Thyroid gland (tissue), 4 donors: ENCODE results near the gene TNFAIP1. TPM values are rescaled to one million over a fixed set of nuclear protein-coding genes. Genes with fewer than 3 reads are reported as not detected.

ENCODE experiments used
- DNase-seq, 2 donors: peaks; one replicate each; pipeline ENCODE4 v3.0.0-alpha.2; 2019
- H3K27ac ChIP-seq, 3 donors: fragments of 200-600 bp; sonication (generic); 1 replicate in 2 of 3; 2 replicates in 1 of 3; pipeline ENCODE4 v1.5.1; 2016 to 2019; ENCODE audit warnings: mild to moderate bottlenecking in 1 of 3, moderate library complexity in 1 of 3
- H3K27me3 ChIP-seq: fragments of 200-600 bp; sonication (generic); one replicate; pipeline ENCODE4 v1.5.1; 2019
- H3K36me3 ChIP-seq, 2 donors: fragments of 200-600 bp; sonication (generic); one replicate each; pipeline ENCODE4 v1.5.1; 2016 to 2019
- H3K4me1 ChIP-seq, 2 donors: fragments of 200-600 bp; sonication (generic); one replicate each; pipeline ENCODE4 v1.5.1; 2017 to 2019
- H3K4me3 ChIP-seq, 3 donors: fragments of 200-600 bp; sonication (generic); replicated peaks in 1 of 3; 1 replicate in 2 of 3; 2 replicates in 1 of 3; pipeline ENCODE4 v1.5.1; 2016; ENCODE audit warnings: mild to moderate bottlenecking in 1 of 3
- H3K9me3 ChIP-seq: fragments of 200-600 bp; sonication (generic); one replicate; pipeline ENCODE4 v1.5.1; 2017
- POLR2A ChIP-seq, 2 donors: fragments of 450-650 bp; IDR thresholded peaks; one replicate each; pipeline ENCODE4 v1.6.1; 2017; ENCODE audit warnings: antibody characterized with exemption in 2 of 2, mild to moderate bottlenecking in 2 of 2, moderate library complexity in 1 of 2
- WGBS, 2 donors: methylation state at CpG; one replicate each; pipeline ENCODE4 v1.1.5; 2017; 5-methylcytosine and 5-hydroxymethylcytosine counted together
- intact Hi-C: fragments of 100-400 bp; cut with DNase I; formaldehyde crosslinking; loops from one replicate; pipeline ENCODE4 v1.15.1; 2023
- total RNA-seq, 4 donors: library from RNA; depleted of rRNA; stranded (reverse); fragments of >200 nt; gene quantifications; one replicate each; pipeline ENCODE4 v1.2.3, GENCODE V29; 2016
- TF ChIP-seq, protein P1 (sequence below), 6 experiments: fragments of 200-600 bp in 3 of 6; fragments of 450-650 bp in 3 of 6; sonication (generic) in 3 of 6; IDR thresholded peaks; one replicate each; pipeline ENCODE4 v1.5.1; 2016 to 2019; ENCODE audit warnings: antibody characterized with exemption in 6 of 6, mild to moderate bottlenecking in 2 of 6, inconsistent platforms in 1 of 6, moderate library complexity in 1 of 6

Gene TNFAIP1
- total RNA-seq, 4 donors from 2014 or later = 28.4 to 36.9 (median 35.8) TPM

DNA sequence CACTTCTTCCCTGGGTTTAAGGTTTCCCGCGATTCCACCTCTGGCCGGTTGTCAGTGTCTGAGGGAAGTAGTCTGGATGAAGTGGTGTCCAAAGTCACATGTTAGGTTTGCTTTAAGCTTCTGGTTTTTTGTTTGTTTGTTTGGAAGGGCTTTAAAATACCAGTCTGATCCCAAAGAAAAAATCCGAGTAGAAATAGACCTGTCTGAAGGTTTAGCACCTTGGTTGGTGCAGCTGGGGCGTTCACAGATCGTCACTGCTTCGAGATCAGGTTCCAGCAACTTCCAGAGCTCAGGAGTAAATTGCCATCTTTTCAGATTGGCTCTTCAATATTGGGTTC lies 16.0 kb upstream of the TNFAIP1 start:
- WGBS, 2 donors = 3 to 5% methylated on average over 7 of the region's 7 CpGs
- Histone ChIP-seq H3K36me3 (no peaks in the 10 kb centered on the region), H3K27me3 (no peaks in the 10 kb centered on the region), H3K4me1 (peaks cover 12 to 16% of the 10 kb centered on the region in 2 donors), H3K27ac (no peak overlapping the region), H3K4me3 (peak overlapping the region; percentile 20 to 56 (median 23)), H3K9me3 (no peaks in the 10 kb centered on the region)
- intact Hi-C loops = no loop called here
- no peak for DNase-seq
- TF ChIP-seq POLR2A (IDR thresholded peaks at IDR 0.05) = no peak
- TF ChIP-seq, protein P1, sequence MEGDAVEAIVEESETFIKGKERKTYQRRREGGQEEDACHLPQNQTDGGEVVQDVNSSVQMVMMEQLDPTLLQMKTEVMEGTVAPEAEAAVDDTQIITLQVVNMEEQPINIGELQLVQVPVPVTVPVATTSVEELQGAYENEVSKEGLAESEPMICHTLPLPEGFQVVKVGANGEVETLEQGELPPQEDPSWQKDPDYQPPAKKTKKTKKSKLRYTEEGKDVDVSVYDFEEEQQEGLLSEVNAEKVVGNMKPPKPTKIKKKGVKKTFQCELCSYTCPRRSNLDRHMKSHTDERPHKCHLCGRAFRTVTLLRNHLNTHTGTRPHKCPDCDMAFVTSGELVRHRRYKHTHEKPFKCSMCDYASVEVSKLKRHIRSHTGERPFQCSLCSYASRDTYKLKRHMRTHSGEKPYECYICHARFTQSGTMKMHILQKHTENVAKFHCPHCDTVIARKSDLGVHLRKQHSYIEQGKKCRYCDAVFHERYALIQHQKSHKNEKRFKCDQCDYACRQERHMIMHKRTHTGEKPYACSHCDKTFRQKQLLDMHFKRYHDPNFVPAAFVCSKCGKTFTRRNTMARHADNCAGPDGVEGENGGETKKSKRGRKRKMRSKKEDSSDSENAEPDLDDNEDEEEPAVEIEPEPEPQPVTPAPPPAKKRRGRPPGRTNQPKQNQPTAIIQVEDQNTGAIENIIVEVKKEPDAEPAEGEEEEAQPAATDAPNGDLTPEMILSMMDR (IDR thresholded peaks at IDR 0.05) = no peak

DNA sequence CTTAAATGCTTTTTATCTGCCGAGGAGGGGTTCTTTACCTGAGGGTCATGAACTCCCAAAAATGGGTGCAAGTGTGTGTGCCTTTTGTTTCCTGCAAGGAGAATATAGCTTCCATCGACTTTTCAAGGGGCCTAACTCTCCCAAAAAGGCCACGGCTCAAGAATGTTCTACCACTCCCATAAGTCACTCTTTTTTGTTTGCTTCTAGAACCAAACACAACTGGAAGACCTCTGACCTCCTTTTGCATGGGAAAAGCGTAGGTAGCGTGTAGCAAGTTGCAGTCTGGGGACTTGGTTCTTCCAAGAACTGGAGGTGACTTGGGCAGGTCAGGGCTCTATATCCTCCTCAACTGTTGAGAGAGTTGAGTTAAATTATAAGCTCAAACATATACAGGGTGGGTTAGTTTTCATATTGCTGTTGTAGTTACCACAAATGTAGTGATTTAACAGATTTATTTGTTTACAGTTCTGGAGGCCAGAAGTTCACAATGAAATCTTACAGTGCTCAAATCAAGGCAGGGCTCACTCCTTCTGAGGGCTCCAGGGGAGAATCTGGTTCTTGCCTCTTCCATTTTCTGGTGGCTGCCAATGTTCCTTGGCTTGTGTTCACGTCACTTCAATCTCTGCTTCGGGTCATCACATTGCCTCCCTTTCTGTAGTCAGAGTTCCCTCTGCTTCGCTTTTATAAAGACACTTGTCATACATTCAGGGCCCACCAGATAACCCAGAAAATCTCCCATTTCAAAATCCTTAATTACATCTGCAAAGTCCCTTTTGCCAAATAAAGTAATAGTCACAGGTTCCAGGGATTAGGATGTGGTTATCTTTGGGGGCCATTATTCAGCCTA lies 15.1 kb upstream of the TNFAIP1 start:
- Histone ChIP-seq H3K4me1 (peaks cover 12 to 16% of the 10 kb centered on the region in 2 donors), H3K27me3 (no peaks in the 10 kb centered on the region), H3K36me3 (no peaks in the 10 kb centered on the region), H3K27ac (no peak overlapping the region), H3K9me3 (no peaks in the 10 kb centered on the region), H3K4me3 (no peak overlapping the region)
- TF ChIP-seq, protein P1 (IDR thresholded peaks at IDR 0.05) = no peak
- no peak for TF ChIP-seq POLR2A (IDR thresholded peaks at IDR 0.05)
- WGBS, 2 donors = 79 to 81% methylated on average over 8 of the region's 8 CpGs
- intact Hi-C loops = no loop called here
- DNase-seq = no peak

DNA sequence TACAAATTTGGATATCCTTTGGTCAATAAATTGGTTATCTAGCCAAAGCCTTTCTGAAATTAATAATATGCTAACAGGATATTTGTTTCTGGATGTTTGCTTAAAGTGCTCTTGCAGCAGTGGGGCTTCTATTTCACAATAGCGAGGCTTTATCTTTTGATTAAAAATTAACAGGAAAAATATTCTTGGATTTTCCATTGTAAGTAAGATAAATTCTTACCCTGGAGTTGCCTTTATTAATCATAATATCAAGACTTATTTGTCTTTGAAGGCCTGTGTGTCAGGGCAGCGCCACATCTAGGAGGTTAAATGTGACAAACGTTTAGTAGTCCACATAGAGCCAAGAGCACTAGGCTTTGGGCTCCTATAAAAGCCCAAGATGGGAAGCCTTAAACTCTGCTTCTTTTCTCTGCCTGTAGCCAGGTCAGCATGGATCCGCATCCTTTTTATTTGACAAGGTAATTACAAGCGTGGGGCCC lies 11.3 kb upstream of the TNFAIP1 start:
- Histone ChIP-seq H3K27ac (no peak overlapping the region), H3K4me3 (no peak overlapping the region), H3K36me3 (peaks cover 11% of the 10 kb centered on the region in 2 donors), H3K9me3 (no peaks in the 10 kb centered on the region), H3K4me1 (peaks cover 6% of the 10 kb centered on the region in 2 donors), H3K27me3 (no peaks in the 10 kb centered on the region)
- no peak for DNase-seq
- WGBS, 2 donors = 82 to 84% methylated on average over 5 of the region's 5 CpGs
- intact Hi-C loops = no loop called here
- TF ChIP-seq POLR2A (IDR thresholded peaks at IDR 0.05) = no peak
- TF ChIP-seq, protein P1 (IDR thresholded peaks at IDR 0.05) = no peak

DNA sequence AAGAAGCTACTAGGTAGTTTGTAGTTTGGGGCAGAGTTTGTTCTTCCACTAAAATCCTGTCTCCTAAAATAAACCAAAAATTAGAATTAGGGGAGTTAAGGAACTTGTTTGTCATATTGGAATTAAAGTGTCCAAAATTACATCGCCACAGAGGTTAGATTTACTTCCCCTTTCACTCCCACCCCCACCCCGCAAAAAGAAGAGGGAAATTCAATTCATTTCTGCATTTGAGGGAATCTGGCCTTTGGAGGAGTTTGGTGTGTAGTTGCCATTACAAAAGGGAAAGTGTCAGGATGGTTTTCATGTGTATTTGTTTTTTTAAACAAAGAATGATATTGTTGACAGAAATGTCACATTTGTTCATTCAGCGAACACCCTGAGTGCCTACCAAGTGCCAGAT lies 10.8 kb upstream of the TNFAIP1 start:
- no peaks in the 10 kb centered on the region for H3K9me3 ChIP-seq
- TF ChIP-seq, protein P1 (IDR thresholded peaks at IDR 0.05) = no peak
- no peak for TF ChIP-seq POLR2A (IDR thresholded peaks at IDR 0.05)
- no peak overlapping the region for H3K4me3 ChIP-seq
- peaks cover 15% of the 10 kb centered on the region in 2 donors for H3K36me3 ChIP-seq
- H3K4me1 ChIP-seq = peaks cover 1 to 2% of the 10 kb centered on the region in 2 donors
- intact Hi-C loops = no loop called here
- no peak overlapping the region for H3K27ac ChIP-seq
- 92% methylated on average over 3 of the region's 3 CpGs for WGBS, 2 donors
- no peak for DNase-seq
- no peaks in the 10 kb centered on the region for H3K27me3 ChIP-seq

DNA sequence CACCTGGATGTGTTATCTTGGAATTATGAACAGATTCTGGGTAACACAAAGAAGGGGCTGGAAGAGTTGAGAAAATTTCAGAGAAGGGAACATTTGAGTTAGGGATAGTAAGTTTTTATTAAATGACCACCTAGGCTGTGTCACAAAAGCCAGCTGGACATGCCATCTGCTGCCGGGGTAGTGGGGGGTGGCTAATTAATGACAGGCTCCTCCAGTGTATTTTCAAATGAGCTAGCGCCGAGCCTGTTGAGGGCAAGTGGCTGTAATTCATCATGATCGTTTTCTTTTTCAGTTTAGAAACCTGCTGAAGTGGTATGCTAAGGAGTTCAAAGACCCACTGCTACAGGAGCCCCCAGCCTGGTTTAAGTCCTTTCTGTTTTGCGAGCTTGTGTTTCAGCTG lies 10.3 kb upstream of the TNFAIP1 start:
- Histone ChIP-seq H3K36me3 (peaks cover 15 to 17% of the 10 kb centered on the region in 2 donors), H3K27ac (no peak overlapping the region), H3K4me1 (no peaks in the 10 kb centered on the region), H3K4me3 (no peak overlapping the region), H3K9me3 (no peaks in the 10 kb centered on the region), H3K27me3 (no peaks in the 10 kb centered on the region)
- WGBS, 2 donors = 66 to 69% methylated on average over 5 of the region's 5 CpGs
- intact Hi-C loops = no loop called here
- no peak for DNase-seq
- TF ChIP-seq, protein P1 (IDR thresholded peaks at IDR 0.05) = no peak
- no peak for TF ChIP-seq POLR2A (IDR thresholded peaks at IDR 0.05)
